NCI-H1417 (cell line): ENCODE measurements around the gene MARVELD1.
A peak's percentile ranks its signal among the peaks of the same experiment; 100 is the strongest.

Experiments used
- DNase-seq, 3 experiments: peaks; one replicate each; lab custom pipeline; 2025; lab: John Stamatoyannopoulos, UW

MARVELD1 gene

GRCh38 chr10:97721871-97722780 lies 8.6 kb downstream of the MARVELD1 start:
- no peak for DNase-seq

- DNase-seq = no peak
Observed at GRCh38 chr10:97723001-97723400, 9.5 kb downstream of the MARVELD1 start.

GRCh38 chr10:97724341-97724941 lies 10.9 kb downstream of the MARVELD1 start:
- no peak for DNase-seq

- DNase-seq = peak in 1 of 3 experiments; percentile 22
Observed at GRCh38 chr10:97726636-97727178, 13.2 kb downstream of the MARVELD1 start.

- DNase-seq = no peak
Observed at GRCh38 chr10:97729014-97729413, 15.5 kb downstream of the MARVELD1 start.

GRCh38 chr10:97731346-97732051 lies 18.0 kb downstream of the MARVELD1 start:
- peak; percentile 24 to 80 (median 59) for DNase-seq

- no peak for DNase-seq
Observed at GRCh38 chr10:97732052-97732359, 18.5 kb downstream of the MARVELD1 start.

GRCh38 chr10:97733256-97733655 lies 19.7 kb downstream of the MARVELD1 start:
- DNase-seq = no peak

GRCh38 chr10:97734021-97734420 lies 20.5 kb downstream of the MARVELD1 start:
- DNase-seq = no peak

GRCh38 chr10:97736403-97736901 lies 22.9 kb downstream of the MARVELD1 start:
- DNase-seq = peak in 1 of 3 experiments; percentile 80

- peak; percentile 89 to 95 (median 89) for DNase-seq
Observed at GRCh38 chr10:97736902-97737769, 23.6 kb downstream of the MARVELD1 start, which contains the start of gene ZFYVE27. Gene ZFYVE27, plus strand, starts transcription at chr10:97737128. Its CDS starts 1,350 bp downstream, at chr10:97738478.

- DNase-seq = no peak
Observed at GRCh38 chr10:97737770-97738265, 24.3 kb downstream of the MARVELD1 start.

GRCh38 chr10:97738616-97739015 lies 25.1 kb downstream of the MARVELD1 start:
- DNase-seq = no peak

- peak in 1 of 3 experiments; percentile 53 for DNase-seq
Observed at GRCh38 chr10:97740613-97741012, 27.1 kb downstream of the MARVELD1 start.

- DNase-seq = no peak
Observed at GRCh38 chr10:97743169-97743943, 29.8 kb downstream of the MARVELD1 start.

GRCh38 chr10:97744405-97745035 lies 31.0 kb downstream of the MARVELD1 start:
- DNase-seq = no peak

- DNase-seq = no peak
Observed at GRCh38 chr10:97747573-97747972, 34.0 kb downstream of the MARVELD1 start.

GRCh38 chr10:97748116-97748515 lies 34.6 kb downstream of the MARVELD1 start:
- no peak for DNase-seq

- DNase-seq = no peak
Observed at GRCh38 chr10:97752956-97753355, 39.4 kb downstream of the MARVELD1 start.

- DNase-seq = no peak
Observed at GRCh38 chr10:97754726-97755125, 41.2 kb downstream of the MARVELD1 start.
